ENCODE results near the gene AARS2.
A peak's percentile ranks its signal among the peaks of the same experiment; 100 is the strongest.
"Not testable (repeated sequence)": the region's sequence is repeated elsewhere in the genome, so short reads cannot be mapped to it uniquely, and the experiment has no call there.

The AARS2 gene

GRCh38 chr6:44338228-44339122 lies 25.3 kb upstream of the AARS2 start:
- peak; percentile 92 for TF ChIP-seq CTCF (conservative IDR thresholded peaks at IDR 0.05)
- peak overlapping the region; percentile 7; the same call in 1 of the 2 replicates for H3K27ac ChIP-seq

- TF ChIP-seq CTCF (conservative IDR thresholded peaks at IDR 0.05) = no peak
- H3K27ac ChIP-seq = no peak overlapping the region
Observed at GRCh38 chr6:44335631-44336030, 22.5 kb upstream of the AARS2 start.

DNA sequence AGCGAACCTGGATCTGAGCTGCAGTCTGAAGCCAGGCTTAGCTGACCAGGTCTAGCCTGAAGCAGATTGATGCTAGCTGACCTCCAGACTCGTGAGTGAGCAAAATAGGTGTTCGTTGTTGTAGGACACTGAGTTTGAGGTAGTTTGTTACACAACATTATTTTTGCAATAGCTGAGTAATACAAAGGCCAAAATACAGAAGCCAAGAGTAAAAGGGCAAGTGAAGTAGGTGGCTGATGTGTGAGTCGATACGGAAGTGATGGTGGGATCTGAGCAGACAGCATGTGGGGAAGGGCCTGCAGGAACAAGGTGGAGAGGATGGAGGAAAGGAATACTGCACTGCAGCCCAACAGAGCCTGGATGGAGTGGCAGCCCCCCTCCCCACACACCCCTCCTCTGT lies 20.8 kb upstream of the AARS2 start:
- no peak for TF ChIP-seq CTCF (conservative IDR thresholded peaks at IDR 0.05)
- no peak overlapping the region for H3K27ac ChIP-seq

DNA sequence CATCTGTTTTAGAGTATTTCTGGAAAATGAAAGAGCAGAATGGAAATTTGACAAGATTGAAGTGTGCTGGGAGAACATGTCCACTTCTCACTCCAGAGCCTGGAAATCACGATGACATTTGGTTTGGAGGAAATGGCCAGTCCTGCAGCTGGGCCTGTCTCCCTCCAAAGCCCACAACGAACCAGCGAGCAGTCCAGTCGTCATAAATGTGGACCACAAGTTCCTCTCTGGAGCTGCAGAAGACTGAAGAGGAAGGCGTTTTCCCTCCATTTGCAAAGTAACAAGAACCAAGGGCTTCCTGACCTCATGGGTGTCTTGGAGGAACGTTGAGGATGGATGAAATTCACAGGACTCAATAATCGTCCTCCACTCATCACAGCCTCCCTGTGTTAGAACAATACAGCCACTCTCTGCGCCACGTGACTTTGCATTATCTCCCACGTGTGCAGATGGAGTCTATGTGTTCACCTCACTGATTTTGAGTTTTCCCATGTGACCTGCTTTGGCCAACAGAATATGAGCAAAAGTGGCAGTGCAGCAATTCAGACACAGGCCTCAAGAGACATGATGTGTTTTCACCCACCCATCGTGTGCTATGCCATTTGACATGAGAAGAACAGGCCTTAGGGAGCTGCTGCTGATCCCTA lies 20.2 kb upstream of the AARS2 start:
- TF ChIP-seq CTCF (conservative IDR thresholded peaks at IDR 0.05) = no peak
- H3K27ac ChIP-seq = no peak overlapping the region

GRCh38 chr6:44332585-44332984 lies 19.4 kb upstream of the AARS2 start:
- H3K27ac ChIP-seq = no peak overlapping the region
- TF ChIP-seq CTCF (conservative IDR thresholded peaks at IDR 0.05) = no peak

DNA sequence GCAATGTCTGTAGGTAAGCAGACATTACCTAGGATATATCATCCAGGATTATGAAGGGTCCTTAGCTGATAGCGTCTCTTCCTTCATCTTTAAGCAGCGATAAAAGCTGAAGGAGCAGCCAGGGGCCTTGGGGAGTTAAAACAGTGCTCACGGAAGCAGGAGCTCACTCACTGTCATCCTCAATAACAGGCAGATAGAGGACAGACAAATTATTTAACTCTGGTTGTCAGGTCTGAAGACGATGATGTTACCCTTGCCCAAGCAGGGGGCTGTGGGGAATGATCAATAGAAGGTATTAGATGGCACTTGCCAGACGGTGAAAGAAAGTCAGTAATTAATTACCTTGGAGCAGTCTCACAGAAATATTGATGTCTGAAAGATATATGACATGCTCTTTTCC lies 16.7 kb upstream of the AARS2 start:
- no peak for TF ChIP-seq CTCF (conservative IDR thresholded peaks at IDR 0.05)
- H3K27ac ChIP-seq = no peak overlapping the region

DNA sequence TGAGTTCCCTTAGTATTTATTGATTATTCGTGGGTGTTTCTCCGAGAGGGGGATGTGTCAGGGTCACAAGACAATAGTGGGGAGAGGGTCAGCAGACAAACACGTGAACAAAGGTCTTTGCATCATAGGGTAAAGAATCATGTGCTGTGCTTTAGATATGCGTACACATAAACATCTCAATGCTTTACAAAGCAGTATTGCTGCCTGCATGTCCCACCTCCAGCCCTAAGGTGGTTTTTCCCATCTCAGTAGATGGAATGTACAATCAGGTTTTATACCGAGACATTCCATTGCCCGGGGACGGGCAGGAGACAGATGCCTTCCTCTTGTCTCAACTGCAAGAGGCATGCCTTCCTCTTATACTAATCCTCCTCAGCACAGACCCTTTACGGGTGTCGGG lies 15.1 kb upstream of the AARS2 start:
- H3K27ac ChIP-seq = not testable (repeated sequence)

DNA sequence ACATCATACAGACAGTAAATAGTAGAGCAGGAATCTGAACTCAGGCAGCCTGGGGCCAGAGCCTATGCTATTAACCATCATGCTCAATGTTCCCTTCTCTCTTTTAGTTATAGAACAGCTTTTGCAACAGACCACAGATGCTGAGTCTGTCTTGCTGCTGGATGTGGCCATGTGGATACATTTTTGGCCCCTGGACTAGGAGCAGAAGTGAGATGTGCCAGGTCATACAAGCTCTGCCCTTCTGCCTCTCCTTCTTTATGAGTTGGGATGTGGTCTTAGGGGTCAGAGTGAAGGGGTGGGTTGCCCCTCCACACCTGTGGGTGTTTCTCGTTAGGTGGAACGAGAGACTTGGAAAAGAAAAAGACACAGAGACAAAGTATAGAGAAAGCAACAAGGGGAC lies 14.6 kb upstream of the AARS2 start:
- TF ChIP-seq CTCF (conservative IDR thresholded peaks at IDR 0.05) = no peak

More for the DNA sequence above, 14.6 kb upstream of the AARS2 start:
- no peak overlapping the region for H3K27ac ChIP-seq

Measured in VCaP (cell line).